ENCODE measurements around the gene SSU72. TPM values are rescaled to one million over a fixed set of nuclear protein-coding genes. Genes with fewer than 3 reads are reported as not detected.

SSU72 gene
- total RNA-seq, 1 experiment from 2014 or later: 217 TPM

DNA sequence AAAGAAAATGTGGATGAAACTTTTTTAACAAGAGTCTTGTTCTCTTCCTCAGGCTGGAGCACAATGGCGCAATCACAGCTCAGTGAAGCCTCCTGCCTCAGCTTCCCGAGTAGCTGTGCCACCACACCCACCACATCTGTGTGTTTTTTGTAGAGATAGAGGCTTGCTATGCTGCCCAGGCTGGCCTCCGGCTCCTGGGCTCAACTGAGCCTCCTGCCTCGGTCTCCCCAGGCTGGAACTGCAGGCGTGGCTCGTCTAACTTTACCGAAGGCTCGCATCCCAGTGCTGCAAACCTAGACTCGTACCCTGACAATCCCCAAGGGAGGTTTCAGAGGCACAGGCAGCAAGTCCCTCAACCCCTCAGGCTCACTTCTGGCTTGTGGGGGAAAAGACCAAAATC, 14.5 kb downstream of the SSU72 start:
- POLR2A ChIA-PET: no interaction called here
- intact Hi-C loops (cut with micrococcal nuclease; ENCODE audit: unreplicated experiment): no loop called here
- H3K27ac ChIP-seq (ENCODE audit: low read length): no peak overlapping the region
- in situ Hi-C loops (cut with HindIII; ENCODE audit: low pct_unique_long_range_greater_than_20kb, low sequenced_read_pairs): no loop called here
- BruUV-seq (replicated peaks): no TSS peak
- H3K9me3 ChIP-seq (ENCODE audit: control insufficient read depth, insufficient read depth, low read depth, low read length): no peaks in the 10 kb centered on the region
- no peak overlapping the region for H3K4me3 ChIP-seq (ENCODE audit: low read depth in 2 of 2, low read length in 2 of 2)
- ATAC-seq (no peak), DNase-seq (ENCODE audit: low read depth, low spot score) (no peak)
- H3K27me3 ChIP-seq (ENCODE audit: control insufficient read depth, insufficient read depth, low read length): no peaks in the 10 kb centered on the region
- no peaks in the 10 kb centered on the region for H3K4me1 ChIP-seq (ENCODE audit: control insufficient read depth, insufficient read depth, low read length)
- H3K36me3 ChIP-seq (ENCODE audit: control insufficient read depth, insufficient read depth, low read length): peaks cover 10% of the 10 kb centered on the region
- TF ChIP-seq, protein P1, sequence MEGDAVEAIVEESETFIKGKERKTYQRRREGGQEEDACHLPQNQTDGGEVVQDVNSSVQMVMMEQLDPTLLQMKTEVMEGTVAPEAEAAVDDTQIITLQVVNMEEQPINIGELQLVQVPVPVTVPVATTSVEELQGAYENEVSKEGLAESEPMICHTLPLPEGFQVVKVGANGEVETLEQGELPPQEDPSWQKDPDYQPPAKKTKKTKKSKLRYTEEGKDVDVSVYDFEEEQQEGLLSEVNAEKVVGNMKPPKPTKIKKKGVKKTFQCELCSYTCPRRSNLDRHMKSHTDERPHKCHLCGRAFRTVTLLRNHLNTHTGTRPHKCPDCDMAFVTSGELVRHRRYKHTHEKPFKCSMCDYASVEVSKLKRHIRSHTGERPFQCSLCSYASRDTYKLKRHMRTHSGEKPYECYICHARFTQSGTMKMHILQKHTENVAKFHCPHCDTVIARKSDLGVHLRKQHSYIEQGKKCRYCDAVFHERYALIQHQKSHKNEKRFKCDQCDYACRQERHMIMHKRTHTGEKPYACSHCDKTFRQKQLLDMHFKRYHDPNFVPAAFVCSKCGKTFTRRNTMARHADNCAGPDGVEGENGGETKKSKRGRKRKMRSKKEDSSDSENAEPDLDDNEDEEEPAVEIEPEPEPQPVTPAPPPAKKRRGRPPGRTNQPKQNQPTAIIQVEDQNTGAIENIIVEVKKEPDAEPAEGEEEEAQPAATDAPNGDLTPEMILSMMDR (IDR thresholded peaks at IDR 0.05): no peak
- TF ChIP-seq POLR2AphosphoS5 (IDR thresholded peaks at IDR 0.05; ENCODE audit: low read depth, low read length) (no peak), TCF7L2 (IDR thresholded peaks at IDR 0.05; ENCODE audit: low read depth, low read length) (no peak), SIN3A (IDR thresholded peaks at IDR 0.05; ENCODE audit: borderline replicate concordance, insufficient read depth, low read depth, low read length) (no peak)
- TF ChIP-seq, protein P2, sequence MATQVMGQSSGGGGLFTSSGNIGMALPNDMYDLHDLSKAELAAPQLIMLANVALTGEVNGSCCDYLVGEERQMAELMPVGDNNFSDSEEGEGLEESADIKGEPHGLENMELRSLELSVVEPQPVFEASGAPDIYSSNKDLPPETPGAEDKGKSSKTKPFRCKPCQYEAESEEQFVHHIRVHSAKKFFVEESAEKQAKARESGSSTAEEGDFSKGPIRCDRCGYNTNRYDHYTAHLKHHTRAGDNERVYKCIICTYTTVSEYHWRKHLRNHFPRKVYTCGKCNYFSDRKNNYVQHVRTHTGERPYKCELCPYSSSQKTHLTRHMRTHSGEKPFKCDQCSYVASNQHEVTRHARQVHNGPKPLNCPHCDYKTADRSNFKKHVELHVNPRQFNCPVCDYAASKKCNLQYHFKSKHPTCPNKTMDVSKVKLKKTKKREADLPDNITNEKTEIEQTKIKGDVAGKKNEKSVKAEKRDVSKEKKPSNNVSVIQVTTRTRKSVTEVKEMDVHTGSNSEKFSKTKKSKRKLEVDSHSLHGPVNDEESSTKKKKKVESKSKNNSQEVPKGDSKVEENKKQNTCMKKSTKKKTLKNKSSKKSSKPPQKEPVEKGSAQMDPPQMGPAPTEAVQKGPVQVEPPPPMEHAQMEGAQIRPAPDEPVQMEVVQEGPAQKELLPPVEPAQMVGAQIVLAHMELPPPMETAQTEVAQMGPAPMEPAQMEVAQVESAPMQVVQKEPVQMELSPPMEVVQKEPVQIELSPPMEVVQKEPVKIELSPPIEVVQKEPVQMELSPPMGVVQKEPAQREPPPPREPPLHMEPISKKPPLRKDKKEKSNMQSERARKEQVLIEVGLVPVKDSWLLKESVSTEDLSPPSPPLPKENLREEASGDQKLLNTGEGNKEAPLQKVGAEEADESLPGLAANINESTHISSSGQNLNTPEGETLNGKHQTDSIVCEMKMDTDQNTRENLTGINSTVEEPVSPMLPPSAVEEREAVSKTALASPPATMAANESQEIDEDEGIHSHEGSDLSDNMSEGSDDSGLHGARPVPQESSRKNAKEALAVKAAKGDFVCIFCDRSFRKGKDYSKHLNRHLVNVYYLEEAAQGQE (IDR thresholded peaks at IDR 0.05; ENCODE audit: insufficient read depth in 1 of 2, low read depth in 2 of 2, low read length in 1 of 2): no peak
- CTCF ChIA-PET: no interaction called here

DNA sequence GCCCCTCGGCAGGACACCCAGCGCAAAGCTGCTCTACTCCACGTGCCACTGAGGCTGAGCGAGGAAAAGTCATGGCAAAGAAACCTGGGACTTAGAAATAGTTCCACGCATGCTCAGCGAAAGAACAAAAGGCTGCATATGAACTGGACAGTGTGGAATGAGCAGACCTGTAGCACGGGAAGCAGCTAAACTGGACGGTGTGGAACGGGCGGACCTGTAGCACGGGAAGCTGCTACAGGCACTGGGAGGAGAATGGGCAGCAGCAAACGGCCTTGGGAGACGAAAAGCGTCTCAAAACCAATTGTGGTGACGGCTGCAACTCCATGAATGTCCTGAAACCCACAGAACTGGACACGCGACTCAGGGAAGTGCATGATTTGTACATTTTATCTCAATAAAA, 15.6 kb downstream of the SSU72 start:
- no peak for ATAC-seq
- Histone ChIP-seq H3K4me3 (ENCODE audit: low read depth in 2 of 2, low read length in 2 of 2) (no peak overlapping the region), H3K27me3 (ENCODE audit: control insufficient read depth, insufficient read depth, low read length) (no peaks in the 10 kb centered on the region), H3K27ac (ENCODE audit: low read length) (no peak overlapping the region), H3K9me3 (ENCODE audit: control insufficient read depth, insufficient read depth, low read depth, low read length) (no peaks in the 10 kb centered on the region), H3K4me1 (ENCODE audit: control insufficient read depth, insufficient read depth, low read length) (no peaks in the 10 kb centered on the region), H3K36me3 (ENCODE audit: control insufficient read depth, insufficient read depth, low read length) (peaks cover 7% of the 10 kb centered on the region)
- TF ChIP-seq POLR2AphosphoS5 (IDR thresholded peaks at IDR 0.05; ENCODE audit: low read depth, low read length) (no peak), SIN3A (IDR thresholded peaks at IDR 0.05; ENCODE audit: borderline replicate concordance, insufficient read depth, low read depth, low read length) (no peak), TCF7L2 (IDR thresholded peaks at IDR 0.05; ENCODE audit: low read depth, low read length) (no peak)
- TF ChIP-seq, protein P2 (IDR thresholded peaks at IDR 0.05; ENCODE audit: insufficient read depth in 1 of 2, low read depth in 2 of 2, low read length in 1 of 2): no peak
- TF ChIP-seq, protein P1 (IDR thresholded peaks at IDR 0.05): no peak
- in situ Hi-C loops (cut with HindIII; ENCODE audit: low pct_unique_long_range_greater_than_20kb, low sequenced_read_pairs): no loop called here
- BruUV-seq (replicated peaks): no TSS peak
- CTCF ChIA-PET: no interaction called here
- DNase-seq (ENCODE audit: low read depth, low spot score): no peak
- POLR2A ChIA-PET: interaction anchor here (0.6 kb wide), 1 partner anchor 11 kb away, joined by 4 read pairs; no protein-coding TSS in a partner anchor
- intact Hi-C loops (cut with micrococcal nuclease; ENCODE audit: unreplicated experiment): no loop called here

All from Panc1 (cell line).